GM21515 (cell line): ENCODE measurements around the gene DLL4.

Experiments
- ATAC-seq: cut with Tn5 transposase; IDR thresholded peaks from one replicate; pipeline ENCODE4 v1.9.1; 2021; ENCODE audit not compliant: unreplicated experiment

DLL4 gene

GRCh38 chr15:40906091-40906990 lies 22.8 kb upstream of the DLL4 start:
- no peak for ATAC-seq

DNA sequence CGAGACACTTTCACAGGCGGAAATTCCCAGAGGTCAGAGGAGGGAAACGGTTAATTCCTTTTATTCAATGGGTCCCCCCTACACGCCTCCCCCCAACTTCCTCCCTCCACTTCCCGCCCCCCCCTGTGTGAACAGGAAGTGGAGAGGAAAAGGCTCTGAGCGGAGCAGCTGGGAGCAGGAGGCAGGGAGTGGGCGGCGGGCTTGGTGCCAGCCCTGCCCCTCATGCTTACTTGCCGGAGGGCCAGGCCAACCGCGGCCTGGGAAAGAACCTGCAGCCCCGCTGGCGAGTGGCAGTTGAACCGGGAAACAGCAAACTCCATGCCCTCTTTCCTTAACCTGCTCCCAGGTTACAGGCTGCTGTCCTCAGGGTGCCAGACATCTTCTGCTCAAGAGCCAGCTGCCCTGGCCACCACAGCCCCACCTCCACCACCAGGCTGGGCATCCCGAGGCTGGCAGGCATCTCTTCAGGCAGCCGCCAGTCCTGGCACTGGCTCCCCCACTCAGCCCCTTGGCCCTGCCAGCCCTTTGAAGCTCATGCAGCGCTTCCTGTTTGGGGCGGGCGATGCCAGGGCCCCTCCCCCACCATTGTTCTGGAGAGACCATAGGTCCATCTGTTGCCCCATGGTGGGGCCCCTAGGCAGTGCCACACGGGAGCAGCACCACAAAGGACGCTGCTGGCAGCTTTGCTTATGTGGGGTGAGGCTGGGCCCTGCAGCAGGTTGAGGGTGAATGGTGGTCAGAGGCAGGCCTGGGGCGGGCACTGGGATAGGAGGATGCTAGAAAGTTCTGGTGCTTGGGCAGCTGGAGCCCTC lies 21.9 kb upstream of the DLL4 start:
- ATAC-seq: no peak

DNA sequence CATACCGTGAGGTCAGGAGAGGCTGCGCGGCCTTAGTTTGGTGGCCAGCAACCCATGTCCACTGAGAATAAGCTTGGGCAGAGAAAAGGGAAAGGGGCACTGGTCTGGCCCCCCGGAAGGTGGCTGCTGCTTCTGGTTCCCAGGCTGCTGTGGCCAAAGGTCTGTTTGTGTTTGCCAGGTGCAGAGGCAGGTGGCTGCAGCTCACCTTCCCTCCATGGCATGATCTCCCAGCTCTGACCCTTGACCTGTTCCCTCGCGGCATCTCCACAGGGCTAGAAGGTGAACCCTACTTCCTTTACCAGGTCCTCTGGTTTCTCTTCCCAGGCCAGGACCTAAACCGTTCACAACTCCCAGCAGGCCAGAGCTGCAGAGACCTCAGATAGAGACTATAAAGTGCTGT lies 21.0 kb upstream of the DLL4 start:
- ATAC-seq: no peak

DNA sequence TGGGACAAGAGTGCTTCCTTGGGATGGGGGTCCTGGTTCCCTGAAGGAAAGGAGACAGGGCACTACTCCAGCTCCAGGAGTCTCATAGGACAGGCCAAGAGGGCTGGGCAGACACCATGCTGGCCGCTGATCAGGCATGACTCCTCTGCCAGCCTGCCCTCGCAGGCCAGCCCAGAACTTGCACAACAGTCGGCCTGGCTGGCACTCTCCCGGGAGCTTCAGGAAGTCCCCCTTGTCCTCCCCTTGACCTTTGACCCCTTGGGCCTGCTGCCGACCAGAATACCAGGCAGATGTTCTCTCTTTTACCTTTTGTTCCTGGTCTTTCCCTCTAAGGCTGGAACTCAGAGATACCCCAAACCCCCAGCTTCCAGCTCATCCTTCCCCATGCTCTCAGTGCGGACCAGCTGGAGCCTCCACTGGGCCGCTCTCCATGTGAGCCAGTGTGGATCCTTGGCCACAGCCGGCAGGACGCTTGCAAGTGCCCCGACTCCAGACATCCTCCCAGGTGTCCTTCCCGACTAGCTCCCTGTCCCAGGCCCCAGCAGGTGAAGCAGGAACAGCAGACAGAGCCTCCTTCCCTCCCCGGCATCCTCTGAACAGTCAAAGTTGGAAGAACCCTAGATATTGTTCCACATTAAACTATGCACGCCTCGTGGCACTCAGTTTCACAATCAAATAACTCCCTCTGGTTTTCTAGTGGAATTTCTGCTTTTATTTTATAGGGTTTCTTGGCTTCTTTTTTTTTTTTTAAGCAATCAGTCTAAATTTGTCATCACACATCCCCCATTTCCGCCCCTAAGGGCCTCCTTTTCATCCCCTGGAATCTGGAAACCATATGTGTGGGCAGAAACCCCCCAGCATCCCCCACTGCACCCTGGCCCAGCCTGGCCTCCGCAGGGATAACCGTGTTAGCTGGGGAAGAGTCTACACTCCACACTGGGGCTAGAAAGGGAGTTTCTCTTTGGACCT lies 19.2 kb upstream of the DLL4 start:
- ATAC-seq: no peak

DNA sequence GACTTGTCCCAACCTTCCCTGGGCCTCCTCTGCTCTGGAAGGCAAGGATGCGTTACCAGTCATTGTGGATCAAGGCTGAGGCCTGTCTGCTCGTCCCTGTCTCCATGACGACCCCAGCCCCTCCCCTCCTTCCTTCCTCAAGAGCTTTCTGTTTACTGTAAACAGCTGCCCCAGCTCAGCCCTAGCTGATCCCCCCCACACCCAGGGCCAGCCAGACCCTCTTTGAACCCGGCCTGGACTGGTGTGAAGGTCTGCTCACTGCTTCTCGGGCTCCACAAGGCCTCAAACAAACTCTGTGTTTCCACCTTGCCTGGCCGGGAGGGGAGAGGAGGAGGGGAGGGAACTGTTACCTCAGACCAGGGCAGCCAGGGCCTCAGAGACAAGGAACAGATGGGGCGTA lies 18.0 kb upstream of the DLL4 start:
- ATAC-seq: no peak

GRCh38 chr15:40911693-40912092 lies 17.4 kb upstream of the DLL4 start:
- ATAC-seq: no peak

DNA sequence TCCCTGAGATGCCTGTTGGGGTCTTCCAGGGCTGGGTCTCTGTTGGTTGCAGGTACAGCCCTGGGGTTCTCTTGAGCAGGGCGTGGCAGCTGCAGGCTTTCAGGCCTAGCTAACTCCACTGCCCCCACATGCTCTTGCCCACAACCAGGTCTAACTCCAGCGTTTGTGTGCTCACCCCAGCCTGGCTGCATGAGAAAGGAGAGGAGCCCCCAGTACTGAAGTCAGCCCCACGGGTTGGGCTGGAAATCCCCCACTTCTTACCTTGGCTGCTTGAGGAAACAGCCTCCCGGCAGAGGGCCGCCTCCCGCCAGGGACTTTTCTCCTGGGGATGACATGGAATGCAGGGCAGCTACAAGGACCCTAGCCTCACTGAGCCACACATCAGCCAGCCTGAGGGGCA lies 16.7 kb upstream of the DLL4 start:
- no peak for ATAC-seq

DNA sequence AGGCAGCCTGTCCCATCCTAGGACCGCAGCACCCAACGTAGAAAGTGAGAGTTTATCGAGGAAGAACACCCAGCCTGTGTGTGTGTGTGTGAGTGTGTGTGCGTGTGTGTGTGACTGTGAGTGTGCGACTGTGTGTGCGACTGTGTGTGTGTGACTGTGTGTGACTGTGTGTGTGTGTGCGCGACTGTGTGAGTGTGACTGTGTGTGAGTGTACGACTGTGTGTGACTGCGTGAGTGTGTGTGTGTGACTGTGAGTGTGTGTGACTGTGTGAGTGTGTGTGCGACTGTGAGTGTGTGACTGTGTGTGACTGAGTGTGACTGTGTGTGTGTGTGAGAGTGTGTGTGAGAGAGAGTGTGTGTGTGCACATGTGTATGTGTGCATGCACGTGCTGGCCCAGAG lies 15.1 kb upstream of the DLL4 start:
- no peak for ATAC-seq

DNA sequence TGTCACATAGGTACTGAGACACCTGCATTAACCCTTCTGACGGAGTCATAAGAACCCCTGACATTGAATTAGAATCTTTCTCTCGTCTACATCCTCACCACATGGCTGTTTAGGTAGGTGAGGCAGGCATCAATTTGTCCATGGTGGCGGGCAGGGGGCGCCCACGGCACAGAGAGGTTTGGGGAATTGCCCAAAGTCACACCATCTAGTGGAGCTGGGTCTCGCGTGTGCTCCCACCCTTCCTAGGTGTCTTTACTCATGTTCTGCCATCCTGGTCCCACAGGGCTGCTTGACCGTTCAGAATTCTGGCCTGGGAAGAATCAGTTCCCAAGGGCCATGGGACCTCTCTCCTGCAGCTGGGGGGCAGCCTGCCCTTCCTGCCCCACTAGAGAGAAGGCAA lies 14.7 kb upstream of the DLL4 start:
- ATAC-seq: no peak

GRCh38 chr15:40915116-40915661 lies 14.0 kb upstream of the DLL4 start:
- no peak for ATAC-seq

- ATAC-seq: no peak
These were observed 13.5 kb upstream of the DLL4 start for GRCh38 chr15:40915679-40916078.

- no peak for ATAC-seq
These were observed 11.6 kb upstream of the DLL4 start for GRCh38 chr15:40917585-40917984.

DNA sequence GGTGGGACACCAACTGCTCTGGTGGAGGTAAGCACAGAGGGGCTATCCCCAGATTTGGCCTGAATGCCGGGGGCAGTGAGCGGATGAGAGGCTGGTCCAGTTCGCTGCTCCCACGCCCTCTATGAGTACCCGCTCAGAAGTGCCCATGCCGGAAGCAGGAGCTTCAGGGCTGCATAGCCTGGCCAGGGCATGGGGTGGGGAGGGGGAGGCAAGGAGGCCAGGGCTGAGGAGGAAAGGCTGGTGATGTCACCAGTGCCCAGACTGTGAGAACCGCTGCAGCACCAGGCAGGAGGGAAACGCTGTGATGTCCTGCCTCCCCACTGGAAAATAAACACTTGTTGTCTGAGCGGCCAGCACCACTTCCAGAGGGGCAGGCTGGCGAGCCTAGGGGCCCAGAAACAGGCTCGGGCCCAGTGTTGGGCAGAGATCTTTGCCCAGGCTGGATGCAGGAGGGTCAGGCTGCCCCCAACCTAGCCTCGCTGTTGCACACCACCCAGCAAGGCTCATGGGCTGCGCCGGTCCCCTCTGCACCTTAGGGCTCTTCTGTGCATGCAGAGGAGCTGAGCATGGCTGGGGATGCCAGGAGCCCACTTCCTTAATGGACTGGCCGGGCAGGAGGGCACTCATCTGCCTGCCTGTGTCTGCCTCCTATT lies 10.9 kb upstream of the DLL4 start:
- no peak for ATAC-seq

GRCh38 chr15:40918799-40919392 lies 10.2 kb upstream of the DLL4 start:
- no peak for ATAC-seq

DNA sequence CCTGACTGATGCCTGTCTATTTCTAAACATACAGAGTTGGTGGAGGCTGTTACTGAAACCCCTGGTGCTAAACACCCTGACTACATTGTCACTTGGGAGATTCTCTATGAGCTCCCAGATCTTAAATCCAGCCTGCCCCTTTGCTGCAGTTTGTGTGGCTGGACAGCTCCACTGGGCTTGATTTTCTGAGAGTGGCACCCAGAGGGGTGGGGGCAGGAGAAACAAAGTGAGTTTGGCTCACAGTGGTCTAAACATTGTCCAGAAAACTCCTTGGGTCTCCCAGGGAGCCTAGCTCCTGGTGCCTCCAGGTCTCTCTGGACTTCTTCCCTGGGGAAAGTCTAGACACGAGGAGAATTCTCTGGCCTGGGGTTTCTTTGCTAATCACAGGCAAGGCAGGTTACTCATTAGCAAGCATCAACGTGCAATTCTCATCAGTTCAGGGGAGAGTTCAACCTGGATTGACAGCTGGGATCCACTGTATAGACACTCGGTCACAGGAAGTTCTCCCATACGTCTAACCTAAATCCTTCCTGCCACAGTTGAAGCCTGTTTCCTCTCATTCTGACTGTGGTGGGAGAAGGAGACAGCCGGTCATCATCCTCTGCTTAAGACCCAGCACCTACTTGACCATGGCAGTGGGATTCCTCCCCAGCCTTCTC lies 7.1 kb upstream of the DLL4 start:
- ATAC-seq: no peak

GRCh38 chr15:40922608-40923005 lies 6.5 kb upstream of the DLL4 start:
- ATAC-seq: no peak

DNA sequence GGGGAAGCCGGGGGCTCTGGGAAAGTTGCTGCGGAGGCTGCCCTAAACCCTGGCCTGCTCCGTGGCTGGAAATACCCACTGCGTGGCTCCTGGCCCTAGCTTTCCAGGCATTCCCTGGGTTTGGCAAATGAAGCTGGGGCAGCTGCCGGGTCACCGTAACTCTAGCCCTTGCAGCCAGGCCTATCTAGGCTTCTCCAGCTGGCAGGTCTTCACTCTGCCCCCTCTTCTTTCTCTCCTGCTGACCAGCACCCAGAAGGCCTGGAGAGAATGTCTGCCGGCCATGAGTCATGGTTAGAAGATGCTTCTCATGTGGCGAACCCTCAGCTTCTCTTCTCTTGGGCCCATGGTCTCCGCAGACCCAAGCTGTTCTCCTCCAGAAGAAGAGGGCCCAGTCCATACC lies 5.6 kb upstream of the DLL4 start:
- no peak for ATAC-seq

GRCh38 chr15:40925495-40925862 lies 3.7 kb upstream of the DLL4 start:
- no peak for ATAC-seq

GRCh38 chr15:40925863-40926658 lies 3.1 kb upstream of the DLL4 start:
- no peak for ATAC-seq
